Liver (tissue), 9 donors: ENCODE results near the gene HMG20B. TPM values are rescaled to one million over a fixed set of nuclear protein-coding genes. Genes with fewer than 3 reads are reported as not detected.

Experiments used
- DNase-seq: peaks from one replicate; pipeline ENCODE4 v3.0.0-alpha.2; 2017; ENCODE audit warnings: low spot score
- H3K27ac ChIP-seq, 2 donors: one replicate each; pipeline ENCODE4 v1.7.0; 2013; ENCODE audit warnings: inconsistent platforms in 2 of 2, low read length in 2 of 2, control low read depth in 1 of 2, low read depth in 1 of 2, mild to moderate bottlenecking in 1 of 2
- H3K27me3 ChIP-seq, 4 donors: one replicate each; pipeline versions ENCODE4 v1.6.1 to v1.7.0; 2013; ENCODE audit warnings: low read length in 3 of 4, inconsistent platforms in 1 of 4, mild to moderate bottlenecking in 1 of 4, moderate library complexity in 1 of 4; ENCODE audit not compliant: control insufficient read depth in 4 of 4, insufficient read depth in 4 of 4
- H3K36me3 ChIP-seq, 4 donors: one replicate each; pipeline versions ENCODE4 v1.6.1 to v1.7.0; 2013; ENCODE audit warnings: low read length in 3 of 4, mild to moderate bottlenecking in 3 of 4, low read depth in 1 of 4, moderate library complexity in 1 of 4; ENCODE audit not compliant: control insufficient read depth in 4 of 4, insufficient read depth in 3 of 4
- H3K4me1 ChIP-seq, 4 donors: one replicate each; pipeline versions ENCODE4 v1.6.1 to v1.7.0; 2013; ENCODE audit warnings: low read length in 3 of 4, mild to moderate bottlenecking in 3 of 4, moderate library complexity in 1 of 4; ENCODE audit not compliant: control insufficient read depth in 4 of 4, insufficient read depth in 4 of 4
- H3K4me3 ChIP-seq, 3 donors: one replicate each; pipeline versions ENCODE4 v1.6.1 to v1.7.0; 2013; ENCODE audit warnings: low read length in 3 of 3, control low read depth in 1 of 3, low read depth in 1 of 3, mild to moderate bottlenecking in 1 of 3
- H3K9ac ChIP-seq, 2 donors: one replicate each; pipeline ENCODE4 v1.7.0; 2013; ENCODE audit warnings: low read length in 2 of 2, mild to moderate bottlenecking in 2 of 2, moderate library complexity in 2 of 2, control low read depth in 1 of 2, low read depth in 1 of 2
- H3K9me3 ChIP-seq, 4 donors: one replicate each; pipeline versions ENCODE4 v1.6.1 to v1.7.0; 2013; ENCODE audit warnings: low read length in 3 of 4; ENCODE audit not compliant: control insufficient read depth in 4 of 4
- CTCF ChIP-seq: fragments of 150-350 bp; IDR thresholded peaks from 2 replicates; pipeline ENCODE4 v1.5.1; 2017; ENCODE audit warnings: improper control_type of control experiment, low read depth, low read length; ENCODE audit not compliant: missing input control
- EGR1 ChIP-seq, 2 donors: IDR thresholded peaks; 2 replicates each; pipeline ENCODE4 v1.6.1; 2016 to 2018; ENCODE audit warnings: antibody characterized with exemption in 2 of 2, low read depth in 2 of 2
- FOXA1 ChIP-seq: IDR thresholded peaks from 2 replicates; pipeline ENCODE4 v1.6.1; 2016; ENCODE audit warnings: antibody characterized with exemption
- FOXA2 ChIP-seq: IDR thresholded peaks from 2 replicates; pipeline ENCODE4 v1.6.1; 2016; ENCODE audit warnings: antibody characterized with exemption
- GABPA ChIP-seq, 2 donors: IDR thresholded peaks in 1 of 2; conservative IDR thresholded peaks in 1 of 2; 2 replicates each; pipeline ENCODE4 v1.6.1; 2016; ENCODE audit warnings: antibody characterized with exemption in 2 of 2, mild to moderate bottlenecking in 1 of 2, moderate library complexity in 1 of 2
- HNF4A ChIP-seq, 2 donors: conservative IDR thresholded peaks; 2 replicates each; pipeline ENCODE4 v1.6.1; 2016; ENCODE audit warnings: antibody characterized with exemption in 2 of 2, mild to moderate bottlenecking in 2 of 2
- JUND ChIP-seq, 2 donors: IDR thresholded peaks; 2 replicates each; pipeline ENCODE4 v1.6.1; 2016; ENCODE audit warnings: antibody characterized with exemption in 2 of 2
- MAX ChIP-seq: IDR thresholded peaks from 2 replicates; pipeline ENCODE4 v1.6.1; 2016; ENCODE audit warnings: antibody characterized with exemption
- NR2F2 ChIP-seq: IDR thresholded peaks from 2 replicates; pipeline ENCODE4 v1.6.1; 2016; ENCODE audit warnings: antibody characterized with exemption
- RAD21 ChIP-seq, 2 donors: IDR thresholded peaks; 2 replicates each; pipeline ENCODE4 v1.6.1; 2016; ENCODE audit warnings: antibody characterized with exemption in 2 of 2, mild to moderate bottlenecking in 2 of 2
- RXRA ChIP-seq, 2 donors: IDR thresholded peaks; 2 replicates each; pipeline ENCODE4 v1.6.1; 2017 to 2018; ENCODE audit warnings: antibody characterized with exemption in 2 of 2, mild to moderate bottlenecking in 1 of 2
- SP1 ChIP-seq: IDR thresholded peaks from 2 replicates; pipeline ENCODE4 v1.6.1; 2018; ENCODE audit warnings: antibody characterized with exemption, mild to moderate bottlenecking
- TAF1 ChIP-seq: conservative IDR thresholded peaks from 2 replicates; pipeline ENCODE4 v1.6.1; 2016; ENCODE audit warnings: antibody characterized with exemption, mild to moderate bottlenecking
- YY1 ChIP-seq: IDR thresholded peaks from 2 replicates; pipeline ENCODE4 v1.6.1; 2016; ENCODE audit warnings: antibody characterized with exemption, mild to moderate bottlenecking
- ZBTB33 ChIP-seq: IDR thresholded peaks from 2 replicates; pipeline ENCODE4 v1.6.1; 2016; ENCODE audit warnings: antibody characterized with exemption
- WGBS: extraction: QIAGEN DNeasy Blood & Tissue Kit; methylation state at CpG from one replicate; pipeline ENCODE4 v1.1.7; 2013; 5-methylcytosine and 5-hydroxymethylcytosine counted together
- polyA plus RNA-seq, 2 donors: library from polyadenylated mRNA; stranded (reverse) in 1 of 2; unstranded in 1 of 2; fragments of 200-250 nt in 1 of 2; fragments of >200 nt in 1 of 2; fragmentation: Nextera tagmentation in 1 of 2; extraction: Ambion mirVana in 1 of 2; gene quantifications; one replicate each; pipeline versions ENCODE4 v1.2.1 to v1.2.3, GENCODE V29; 2013 to 2015
- total RNA-seq, 2 donors: library from RNA; depleted of rRNA; stranded (reverse); fragments of >200 nt; gene quantifications; one replicate each; pipeline ENCODE4 v1.2.3, GENCODE V29; 2014
- donor health status: healthy.
- donor health status: healthy.
- donor health status: healthy.
- donor health status: healthy.
- donor health status: healthy.

Gene HMG20B
- total and polyA plus RNA-seq, 4 donors, result 28.6 to 35.1 (median 30.5) TPM

- no peak overlapping the region for H3K27ac ChIP-seq
- H3K27me3 ChIP-seq, result no peaks in the 10 kb centered on the region
- H3K36me3 ChIP-seq, result no peaks in the 10 kb centered on the region
- TF ChIP-seq RAD21 (IDR thresholded peaks at IDR 0.05) (no peak), RXRA (IDR thresholded peaks at IDR 0.05) (no peak), ZBTB33 (no peak), SP1 (no peak), NR2F2 (no peak), TAF1 (no peak), YY1 (no peak), GABPA (IDR thresholded peaks at IDR 0.05 in 1 of 2, conservative IDR thresholded peaks at IDR 0.05 in 1 of 2) (no peak), EGR1 (IDR thresholded peaks at IDR 0.05; ENCODE audit: low read depth in 2 of 2) (no peak), CTCF (no peak), HNF4A (conservative IDR thresholded peaks at IDR 0.05) (no peak)
- H3K9ac ChIP-seq, result no peak overlapping the region
- peaks cover 0 to under 1% (median under 1%) of the 10 kb centered on the region in 4 donors for H3K4me1 ChIP-seq
- 63% methylated on average over 31 of the region's 31 CpGs for WGBS
- DNase-seq, result no peak
- H3K9me3 ChIP-seq, result no peaks in the 10 kb centered on the region
- H3K4me3 ChIP-seq, result no peak overlapping the region
These were observed 14.1 kb downstream of the HMG20B start for GRCh38 chr19:3586707-3587346.

- H3K36me3 ChIP-seq, result no peaks in the 10 kb centered on the region
- 82% methylated on average over 11 of the region's 11 CpGs for WGBS
- H3K27me3 ChIP-seq, result no peaks in the 10 kb centered on the region
- TF ChIP-seq JUND (IDR thresholded peaks at IDR 0.05) (no peak), FOXA2 (no peak), RAD21 (IDR thresholded peaks at IDR 0.05) (no peak), GABPA (IDR thresholded peaks at IDR 0.05 in 1 of 2, conservative IDR thresholded peaks at IDR 0.05 in 1 of 2) (no peak), CTCF (no peak), ZBTB33 (no peak), MAX (no peak), FOXA1 (no peak), NR2F2 (no peak), TAF1 (no peak), HNF4A (conservative IDR thresholded peaks at IDR 0.05) (no peak), EGR1 (IDR thresholded peaks at IDR 0.05; ENCODE audit: low read depth in 2 of 2) (no peak)
- peaks cover 0 to 6% (median 3%) of the 10 kb centered on the region in 4 donors for H3K4me1 ChIP-seq
- no peaks in the 10 kb centered on the region for H3K9me3 ChIP-seq
- H3K27ac ChIP-seq, result no peak overlapping the region
- H3K9ac ChIP-seq, result no peak overlapping the region
- no peak for DNase-seq
- no peak overlapping the region for H3K4me3 ChIP-seq
These were observed 16.7 kb downstream of the HMG20B start for GRCh38 chr19:3589439-3589838.
